ENCODE measurements around the gene RAPGEF4. TPM values are rescaled to one million over a fixed set of nuclear protein-coding genes. Genes with fewer than 3 reads are reported as not detected.

The RAPGEF4 gene
- total and polyA plus RNA-seq, 9 of the 15 experiments (the other 6 are each of a cell fraction or from before 2014, with no cell fraction given): 0.04 to 0.33 (median 0.13) TPM; not detected in 6

GRCh38 chr2:172889768-172890430 lies 154.3 kb downstream of the RAPGEF4 start:
- H3K27me3 ChIP-seq (ENCODE audit: control insufficient read depth in 2 of 2, insufficient read depth in 2 of 2, low read length in 2 of 2): peaks cover 6 to 9% of the 10 kb centered on the region in 2 experiments; a peak in 4 of 5 replicates
- H3K4me1 ChIP-seq (replicated peaks in 1 of 2; ENCODE audit: control insufficient read depth in 2 of 2, insufficient read depth in 2 of 2, low read length in 2 of 2): no peaks in the 10 kb centered on the region
- intact Hi-C loops (cut with micrococcal nuclease) (no loop called here), in situ Hi-C loops (cut with MboI) (no loop called here)
- POLR2A ChIA-PET: interaction anchor here (0.8 kb wide), 1 partner anchor 53 kb away, joined by 3 read pairs; no protein-coding TSS in a partner anchor
- FAIRE-seq (no peak), DNase-seq (ENCODE audit: extremely low read depth in 1 of 4, low spot score in 3 of 4) (no peak), ATAC-seq (no peak)
- no peaks in the 10 kb centered on the region for H3K9me1 ChIP-seq (ENCODE audit: control insufficient read depth, insufficient read depth, low read length)
- H3K36me3 ChIP-seq (ENCODE audit: control insufficient read depth, insufficient read depth, low read length): no peaks in the 10 kb centered on the region
- no peak overlapping the region for H3K9ac ChIP-seq (ENCODE audit: insufficient read depth in 1 of 2, low read depth in 2 of 2, low read length in 2 of 2)
- no peaks in the 10 kb centered on the region for H4K20me1 ChIP-seq (replicated peaks; ENCODE audit: control insufficient read depth, insufficient read depth, low read length)
- H3K4me2 ChIP-seq (ENCODE audit: insufficient read depth, low read length): no peak overlapping the region
- H3K79me2 ChIP-seq (ENCODE audit: control insufficient read depth, insufficient read depth, low read length): no peaks in the 10 kb centered on the region
- no peak overlapping the region for H3K4me3 ChIP-seq
- CTCF ChIA-PET (ENCODE audit: low intra/inter-chr PET ratio): no interaction called here
- H3K9me3 ChIP-seq (replicated peaks; ENCODE audit: control insufficient read depth, insufficient read depth, low read depth, low read length): no peaks in the 10 kb centered on the region
- H3K27ac ChIP-seq (ENCODE audit: extremely low read depth, low read depth, low read length): no peak overlapping the region
- no TSS peak for BruUV-seq (replicated peaks)
- no peak overlapping the region for H2AFZ ChIP-seq (ENCODE audit: low read depth, low read length)
- TF ChIP-seq POLR2AphosphoS2 (IDR thresholded peaks at IDR 0.05; ENCODE audit: low read length): no peak
- no peak for TF ChIP-seq E2F1 (CRISPR knock-in tag; IDR thresholded peaks at IDR 0.05)
- no peak for TF ChIP-seq ATF6 (CRISPR knock-in tag; IDR thresholded peaks at IDR 0.05)
- TF ChIP-seq ELK1 (CRISPR knock-in tag; IDR thresholded peaks at IDR 0.05): no peak
- no peak for TF ChIP-seq PHB (CRISPR knock-in tag; IDR thresholded peaks at IDR 0.05)
- TF ChIP-seq ZBTB9 (CRISPR knock-in tag; IDR thresholded peaks at IDR 0.05): no peak
- TF ChIP-seq HNRNPH1 (optimal IDR thresholded peaks at IDR 0.05; ENCODE audit: low read depth, low read length): no peak
- no peak for TF ChIP-seq POLR2G (IDR thresholded peaks at IDR 0.05; ENCODE audit: low read depth, low read length)
- WGBS (ENCODE audit: insufficient coverage, low coverage, missing lambda C conversion rate): under 1% methylated on average over 7 of the region's 7 CpGs

Data from K562 (cell line).